KG1 (cell line): ENCODE results near the gene ANO6.

Source experiments
- DNase-seq: peaks from one replicate; lab custom pipeline; 2025; lab: John Stamatoyannopoulos, UW

Gene ANO6

GRCh38 chr12:45458854-45459807 is 243.2 kb downstream of the ANO6 start:
- no peak for DNase-seq

DNA sequence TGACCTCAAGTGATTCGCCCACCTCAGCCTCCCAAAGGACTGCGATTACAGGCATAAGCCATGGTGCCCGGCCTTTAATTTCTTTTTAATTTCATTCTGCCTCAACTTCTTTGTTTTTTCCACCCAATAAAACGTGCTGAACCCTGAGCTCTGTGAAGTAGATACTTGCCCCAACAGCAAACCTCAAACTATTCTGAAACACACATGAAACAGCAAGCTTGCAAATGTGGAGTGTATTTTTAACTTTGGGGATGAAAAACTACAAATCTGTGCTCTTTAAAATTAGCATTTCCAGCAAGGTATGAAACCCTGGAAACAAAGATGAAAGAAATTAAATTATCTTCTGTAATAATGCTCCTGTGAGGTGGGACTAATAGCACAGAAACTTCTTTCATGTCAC is 246.6 kb downstream of the ANO6 start:
- DNase-seq, result no peak

- DNase-seq, result no peak
Observed at GRCh38 chr12:45464699-45465098, 248.8 kb downstream of the ANO6 start.

- no peak for DNase-seq
Observed at GRCh38 chr12:45468751-45469615, 253.1 kb downstream of the ANO6 start.

GRCh38 chr12:45469902-45470301 is 254.0 kb downstream of the ANO6 start:
- no peak for DNase-seq

GRCh38 chr12:45473636-45474035 is 257.7 kb downstream of the ANO6 start:
- no peak for DNase-seq

DNA sequence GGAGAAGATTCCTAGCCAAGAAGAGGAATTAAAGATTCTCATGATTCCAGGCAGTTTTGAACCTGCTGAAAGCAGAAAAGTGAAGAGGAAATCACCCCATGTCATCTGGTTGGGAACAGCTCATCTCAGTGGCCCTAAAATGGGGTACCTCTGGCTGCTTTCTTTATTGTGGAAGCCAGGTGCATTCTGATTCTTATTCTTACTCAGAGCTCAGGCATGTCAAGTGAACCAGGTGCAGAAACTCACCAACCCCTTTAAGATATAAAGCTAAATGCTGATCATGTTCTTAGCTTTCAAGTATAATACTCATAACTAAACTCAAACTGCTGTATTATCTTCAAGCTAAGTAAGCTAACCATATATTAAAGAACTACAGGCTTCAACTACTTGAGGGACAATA is 259.7 kb downstream of the ANO6 start:
- DNase-seq, result no peak

DNA sequence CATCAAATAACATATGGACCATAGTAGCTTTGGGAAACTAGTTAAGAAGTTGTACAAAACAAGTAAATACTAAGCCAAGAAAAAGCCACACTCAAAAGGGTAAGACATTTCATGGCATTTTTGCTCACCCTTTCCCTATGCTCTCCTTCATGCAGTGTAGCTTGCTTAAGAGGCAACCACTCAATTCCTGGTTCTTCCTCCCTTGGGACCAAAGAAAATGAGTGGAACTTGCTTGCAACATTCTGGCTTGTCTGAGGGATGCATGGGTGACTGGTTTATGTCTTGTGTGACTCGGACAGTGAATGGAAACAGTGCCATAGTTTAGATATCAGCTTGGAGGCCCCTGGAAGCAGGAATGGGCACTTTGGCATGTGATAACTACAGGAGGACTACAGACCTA is 261.6 kb downstream of the ANO6 start:
- no peak for DNase-seq

- DNase-seq, result no peak
Observed at GRCh38 chr12:45478931-45479330, 263.0 kb downstream of the ANO6 start.

- DNase-seq, result no peak
Observed at GRCh38 chr12:45481746-45482145, 265.9 kb downstream of the ANO6 start.

- no peak for DNase-seq
Observed at GRCh38 chr12:45483571-45483970, 267.7 kb downstream of the ANO6 start.
